ENCODE measurements around the gene PORCN.
A peak's percentile ranks its signal among the peaks of the same experiment; 100 is the strongest.

PORCN gene

DNA sequence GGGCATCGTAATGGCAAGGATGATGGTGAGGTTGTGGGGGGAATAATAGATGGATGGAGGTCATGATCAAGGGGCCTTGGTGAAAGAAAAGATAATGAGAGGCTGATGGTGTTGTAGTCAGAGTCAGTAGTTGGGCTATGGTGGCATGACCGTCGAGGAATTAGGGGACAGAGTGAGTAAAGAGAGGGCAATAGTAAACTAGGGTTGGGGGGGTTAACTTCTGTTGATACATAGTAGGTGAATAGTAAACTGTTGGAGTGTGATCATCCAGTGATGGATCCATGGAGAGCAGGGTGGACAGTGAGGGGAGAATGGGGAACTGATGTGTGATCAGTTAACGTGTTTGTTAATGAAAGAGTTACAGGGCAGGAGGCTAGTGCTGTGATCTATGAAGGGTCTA is 31.9 kb upstream of the PORCN start:
- DNase-seq (ENCODE audit: low read depth), result no peak

DNA sequence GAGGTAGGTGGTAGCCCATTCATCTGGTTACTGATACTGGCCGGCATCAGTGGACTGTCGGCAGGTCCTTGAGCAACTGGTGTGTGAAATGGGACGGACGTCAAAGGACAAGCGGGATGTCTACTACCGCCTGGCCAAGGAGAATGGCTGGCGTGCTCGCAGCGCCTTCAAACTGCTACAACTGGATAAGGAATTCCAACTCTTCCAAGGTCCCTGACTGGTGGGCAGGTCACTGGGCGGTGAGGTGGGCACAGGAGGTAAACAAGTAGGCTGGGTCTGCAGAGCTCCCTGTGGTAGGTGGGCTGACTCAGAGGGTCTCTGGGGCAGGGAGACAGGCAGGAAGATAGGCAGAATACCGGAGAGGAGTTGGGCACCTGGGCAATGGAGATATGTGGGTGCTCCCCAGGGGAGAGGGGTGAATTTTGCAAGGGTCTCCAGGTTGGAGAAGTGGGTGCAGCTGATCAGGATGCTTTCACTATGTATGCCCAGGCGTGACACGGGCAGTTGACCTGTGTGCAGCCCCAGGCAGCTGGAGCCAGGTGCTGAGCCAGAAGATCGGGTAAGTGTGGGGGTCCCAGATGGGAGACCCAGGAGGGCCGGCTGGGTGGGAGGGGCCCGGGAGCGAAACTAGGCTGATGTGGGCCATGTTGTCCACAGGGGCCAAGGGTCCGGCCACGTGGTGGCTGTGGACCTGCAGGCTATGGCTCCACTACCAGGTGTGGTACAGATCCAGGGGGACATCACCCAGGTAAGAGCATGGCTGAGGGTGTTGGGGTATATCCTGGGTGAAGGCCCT is 30.6 kb upstream of the PORCN start:
- DNase-seq (ENCODE audit: low read depth), result no peak

DNA sequence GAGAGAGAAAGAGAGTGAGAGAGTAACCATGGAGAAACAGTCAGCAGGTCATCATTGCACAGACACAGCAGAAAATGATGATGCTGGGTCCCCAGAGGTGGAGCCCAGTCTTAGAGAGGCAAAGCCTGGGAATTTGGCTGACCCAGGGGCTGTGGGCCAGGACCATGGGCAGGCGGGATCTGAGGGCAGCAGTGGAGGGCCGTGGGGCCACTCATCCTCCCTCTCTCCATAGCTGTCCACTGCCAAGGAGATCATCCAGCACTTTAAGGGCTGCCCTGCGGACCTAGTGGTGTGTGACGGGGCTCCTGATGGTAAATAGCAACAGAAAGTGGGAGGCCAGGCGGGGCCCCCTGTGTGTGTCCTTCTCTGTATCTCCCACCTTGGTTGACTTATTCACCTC is 30.0 kb upstream of the PORCN start:
- DNase-seq (ENCODE audit: low read depth), result no peak

DNA sequence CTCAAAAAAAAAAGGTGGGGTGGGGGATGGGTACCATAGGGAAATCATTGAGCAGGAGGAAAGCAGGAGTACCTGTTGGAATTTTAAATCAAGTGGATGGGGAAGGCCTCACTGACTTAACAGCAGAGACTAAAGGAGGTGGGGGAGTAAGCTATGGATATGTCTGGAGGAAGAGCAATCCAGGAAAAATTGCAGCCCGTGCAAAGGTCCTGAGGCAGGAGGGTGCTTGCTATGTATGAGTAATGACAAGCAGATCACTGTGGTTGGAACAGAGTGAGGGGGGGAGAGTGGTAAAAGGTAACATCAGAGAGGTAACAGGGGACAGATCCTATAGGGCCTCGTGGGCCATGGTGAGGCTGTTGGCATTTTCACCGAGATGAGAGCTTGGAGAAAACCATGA is 28.6 kb upstream of the PORCN start:
- no peak for DNase-seq (ENCODE audit: low read depth)

DNA sequence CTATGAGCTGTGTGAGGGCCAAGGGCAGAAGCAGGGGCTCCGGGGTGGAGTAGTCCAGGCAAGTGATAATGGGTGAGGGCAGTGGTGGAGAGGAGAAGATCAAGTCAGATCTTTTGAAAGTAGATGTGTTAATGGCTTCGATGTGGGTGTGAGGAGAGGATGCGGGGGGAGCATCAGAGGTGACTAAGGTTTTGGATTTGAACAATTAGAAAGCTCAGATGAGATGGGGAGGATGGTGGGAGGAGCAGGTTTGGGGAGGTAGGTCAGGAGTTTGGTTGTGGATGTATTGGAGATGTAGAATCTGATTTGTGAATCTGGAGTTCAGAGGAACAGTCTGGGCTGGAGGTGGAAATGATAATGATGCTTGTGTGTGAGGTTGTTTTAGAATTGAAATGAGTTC is 28.2 kb upstream of the PORCN start:
- no peak for DNase-seq (ENCODE audit: low read depth)

DNA sequence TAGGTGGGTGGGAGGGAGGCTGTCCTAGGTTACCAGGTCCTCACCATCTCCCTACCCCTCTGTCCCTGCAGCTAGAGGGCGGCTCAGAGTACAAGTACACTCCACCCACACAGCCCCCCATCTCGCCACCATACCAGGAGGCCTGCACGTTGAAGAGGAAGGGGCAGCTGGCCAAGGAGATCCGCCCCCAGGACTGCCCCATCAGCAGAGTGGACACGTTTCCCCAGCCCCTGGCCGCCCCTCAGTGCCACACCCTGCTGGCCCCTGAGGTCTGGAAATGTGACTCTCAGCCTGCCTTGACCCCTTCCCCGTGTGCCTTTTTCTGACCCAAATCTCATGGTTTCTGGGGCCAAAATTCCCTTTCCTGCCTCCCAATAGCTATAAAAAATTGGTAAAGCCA is 26.3 kb upstream of the PORCN start:
- DNase-seq (ENCODE audit: low read depth), result no peak

DNA sequence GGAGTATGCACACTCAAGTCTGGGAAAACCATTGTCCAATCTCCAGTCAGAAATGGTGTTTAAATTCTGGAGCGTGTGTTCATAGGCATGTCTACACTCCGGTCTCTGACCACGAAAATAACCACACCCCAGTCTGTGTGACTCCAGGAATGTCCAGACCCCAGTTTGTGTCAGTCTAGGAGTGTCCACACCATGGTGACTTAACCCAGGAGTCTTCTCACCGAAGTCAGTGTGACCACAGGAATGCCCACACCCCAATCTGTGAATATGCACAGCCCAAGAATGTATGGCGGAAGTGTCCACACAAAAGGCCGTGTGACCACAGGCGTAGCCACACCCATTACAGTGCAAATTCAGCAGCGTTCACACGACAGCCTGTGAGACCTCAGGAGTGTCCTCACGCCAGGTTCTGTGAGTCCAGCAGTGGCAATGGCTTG is 21.4 kb upstream of the PORCN start:
- DNase-seq (ENCODE audit: low read depth), result peak; percentile 96

DNA sequence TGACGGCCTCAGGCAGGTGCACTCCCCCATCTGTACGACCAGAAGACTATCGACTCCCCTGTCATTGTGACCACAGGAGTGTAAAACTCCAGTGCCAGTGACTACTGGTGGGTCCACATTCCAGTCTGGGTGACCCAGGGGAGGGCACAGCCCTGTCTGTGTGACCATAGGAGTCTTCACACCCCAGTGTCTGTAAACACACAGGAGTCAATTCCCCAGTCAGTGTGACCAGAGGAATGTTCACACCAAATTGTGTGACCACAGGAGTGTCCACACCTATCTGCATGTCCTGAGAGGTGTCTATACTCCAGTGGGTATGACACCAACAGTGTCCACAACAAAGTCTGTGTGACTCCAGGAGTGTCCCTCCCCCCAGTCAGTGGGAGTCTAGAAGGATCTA is 20.8 kb upstream of the PORCN start:
- DNase-seq (ENCODE audit: low read depth), result no peak

DNA sequence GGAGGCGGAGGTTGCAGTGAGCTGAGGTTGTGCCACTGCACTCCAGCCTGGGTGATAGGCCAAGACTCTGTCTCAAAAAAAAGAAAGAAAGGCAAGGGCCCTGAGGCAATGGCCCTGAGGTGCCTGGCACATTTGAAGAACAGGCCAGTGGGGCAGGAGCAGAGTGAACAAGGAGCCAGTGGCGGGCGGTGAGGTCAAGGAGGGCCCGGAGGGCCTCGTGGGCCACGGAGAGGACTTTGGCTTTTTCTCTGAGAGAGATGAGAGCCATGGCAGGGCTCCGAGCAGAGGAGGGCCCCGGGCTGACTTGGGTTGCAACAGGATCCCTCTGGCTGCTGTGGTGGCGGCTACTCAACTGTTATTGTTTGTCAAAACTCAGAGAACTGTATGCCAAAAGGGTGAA is 19.5 kb upstream of the PORCN start:
- no peak for DNase-seq (ENCODE audit: low read depth)

DNA sequence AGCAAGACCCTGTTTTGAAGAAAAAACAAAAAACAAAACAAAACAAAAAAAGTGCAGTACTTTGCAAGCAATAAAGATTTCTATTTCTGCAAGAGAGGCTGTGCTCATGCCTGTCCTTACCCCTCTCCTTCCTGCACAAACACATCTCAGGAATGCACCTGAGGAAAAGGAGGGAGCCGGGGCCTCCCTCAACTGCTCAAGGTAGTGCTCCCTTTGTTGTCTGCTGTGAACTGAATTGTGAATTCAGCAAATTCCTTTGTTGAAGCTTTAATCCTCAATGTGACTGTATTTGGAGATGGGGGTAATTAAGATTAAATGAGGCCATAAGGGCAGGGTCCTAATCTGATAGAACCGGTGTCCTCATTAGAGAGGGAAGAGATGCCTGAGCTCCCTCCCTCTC is 18.9 kb upstream of the PORCN start:
- no peak for DNase-seq (ENCODE audit: low read depth)

DNA sequence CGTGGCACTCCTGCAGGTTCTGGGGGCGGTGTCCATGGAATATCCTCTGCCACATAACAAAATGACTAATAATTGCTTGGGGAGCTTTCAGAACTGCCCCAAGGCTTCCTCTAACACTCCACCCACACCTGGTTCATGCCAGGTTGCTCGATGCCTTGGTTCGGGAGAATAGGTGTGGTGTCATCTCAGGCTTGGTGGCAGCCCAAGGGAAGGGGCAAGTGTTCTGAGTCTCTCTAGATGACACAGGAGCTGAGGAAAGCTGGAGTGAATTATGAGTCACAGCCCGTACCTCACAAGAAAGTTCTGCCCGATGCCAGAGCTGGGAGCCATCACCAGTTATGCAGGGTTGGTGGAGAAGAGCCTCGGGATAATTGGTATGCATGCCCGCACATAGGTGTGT is 18.1 kb upstream of the PORCN start:
- peak; percentile 24 for DNase-seq (ENCODE audit: low read depth)

DNA sequence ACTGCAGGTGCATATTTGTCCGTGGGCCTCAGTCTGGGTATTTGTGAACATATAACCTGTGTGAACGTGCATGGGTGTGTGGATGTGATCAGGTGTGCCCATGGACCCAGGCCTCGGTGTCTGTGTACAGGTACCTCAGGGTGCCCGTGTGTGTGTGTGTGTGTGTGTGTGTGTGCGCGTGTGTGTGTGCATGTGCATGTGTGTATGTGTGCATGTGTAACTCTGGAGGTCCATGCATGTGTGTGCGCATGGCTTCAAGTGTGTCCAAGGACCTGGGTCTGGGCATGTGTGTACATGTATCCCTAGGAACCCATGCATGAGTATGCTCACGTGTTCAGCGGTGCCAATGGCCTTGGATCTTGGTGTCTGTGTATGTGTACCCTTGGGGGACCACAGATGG is 17.0 kb upstream of the PORCN start:
- no peak for DNase-seq (ENCODE audit: low read depth)

DNA sequence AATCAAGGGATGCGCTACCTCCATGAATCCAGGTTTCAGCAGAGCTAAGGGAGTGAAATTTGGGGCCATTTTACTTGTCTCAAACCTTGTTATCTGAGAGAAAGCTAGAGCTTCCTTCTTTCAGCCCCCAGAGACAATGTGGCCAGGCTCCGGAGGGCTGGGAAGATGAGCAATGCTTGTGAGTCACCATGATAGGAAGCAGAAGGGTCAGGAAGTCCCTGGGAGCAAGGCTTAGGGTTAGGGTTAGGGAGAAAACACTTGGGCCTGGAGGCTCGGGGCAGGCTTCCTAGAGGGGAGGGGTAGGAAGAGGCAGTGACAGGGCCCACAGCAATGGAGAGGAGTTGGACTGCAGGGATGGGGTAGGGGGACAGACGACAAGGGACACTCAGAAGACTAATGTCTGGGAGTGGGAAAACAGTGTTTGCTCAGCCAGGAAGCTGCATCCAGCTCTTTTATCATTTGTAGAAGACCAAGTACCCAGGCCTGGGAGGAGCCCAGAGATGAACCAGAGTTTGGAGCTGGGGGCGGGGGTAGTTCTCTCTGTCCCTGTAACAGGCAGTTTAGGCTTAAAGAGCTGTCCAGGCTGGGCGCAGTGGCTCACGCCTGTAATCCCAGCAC is 16.4 kb upstream of the PORCN start:
- DNase-seq (ENCODE audit: low read depth), result peak; percentile 44

DNA sequence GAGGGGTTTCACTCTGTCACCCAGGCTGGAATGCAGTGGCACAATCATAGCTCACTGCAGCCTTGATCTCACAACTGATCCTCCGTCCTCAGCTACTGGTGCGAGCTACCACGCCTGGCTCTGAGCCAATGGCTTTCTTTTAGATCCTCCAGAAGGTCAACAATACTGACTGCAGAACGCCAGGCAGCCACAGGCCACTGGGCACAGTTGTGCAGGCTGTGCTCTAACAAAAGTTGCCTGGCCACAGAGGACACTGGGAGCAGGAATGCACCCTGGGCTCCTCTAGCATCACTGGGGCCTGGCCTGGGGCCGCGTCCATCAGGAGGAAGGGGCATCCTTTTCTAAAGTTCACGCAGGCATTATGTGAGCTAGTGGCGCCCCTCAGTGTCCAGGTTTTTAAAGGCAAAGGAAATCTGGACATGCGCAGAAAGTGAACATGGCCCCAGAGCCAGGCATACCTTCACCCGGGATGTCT is 14.9 kb upstream of the PORCN start:
- DNase-seq (ENCODE audit: low read depth), result peak; percentile 47

DNA sequence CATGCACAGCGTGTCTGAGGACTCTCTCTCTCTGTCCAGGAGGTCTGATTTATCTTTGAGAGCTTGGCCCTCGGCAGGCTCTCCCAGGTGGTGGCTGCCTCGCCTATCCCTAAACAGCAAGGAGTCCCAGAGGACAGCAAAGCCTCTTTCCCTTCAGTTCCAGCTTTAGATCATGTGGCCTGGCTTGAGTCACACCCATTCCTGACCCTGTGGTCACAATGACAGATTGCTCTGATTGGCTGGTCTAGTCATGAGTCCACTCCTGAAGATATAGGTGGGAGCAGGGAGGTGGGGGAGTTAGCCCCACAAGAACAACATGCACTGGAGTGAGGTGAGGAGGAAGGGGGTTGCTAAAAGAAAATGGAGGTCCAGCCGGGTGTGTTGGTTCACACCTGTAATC is 12.1 kb upstream of the PORCN start:
- no peak for DNase-seq (ENCODE audit: low read depth)

DNA sequence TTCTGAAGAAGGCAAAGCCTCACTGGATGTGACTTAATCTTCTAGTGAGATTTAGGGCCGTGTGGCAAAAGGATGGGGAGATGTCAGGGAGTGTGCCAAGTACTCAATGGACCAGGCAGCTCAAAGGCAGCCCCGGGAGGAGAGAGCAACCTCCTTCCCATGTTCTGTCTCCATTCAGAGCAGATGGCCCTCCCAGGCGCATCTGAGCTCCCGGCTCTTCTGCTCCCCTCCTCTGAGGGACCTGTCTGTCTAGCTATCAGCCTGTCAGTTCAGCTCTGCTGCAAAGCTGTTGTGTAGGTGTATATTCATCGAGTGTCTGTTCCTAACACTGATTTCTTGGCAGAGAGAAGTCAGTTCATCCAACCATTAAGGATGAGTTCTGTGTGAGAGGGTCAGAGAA is 10.9 kb upstream of the PORCN start:
- DNase-seq (ENCODE audit: low read depth), result no peak

DNA sequence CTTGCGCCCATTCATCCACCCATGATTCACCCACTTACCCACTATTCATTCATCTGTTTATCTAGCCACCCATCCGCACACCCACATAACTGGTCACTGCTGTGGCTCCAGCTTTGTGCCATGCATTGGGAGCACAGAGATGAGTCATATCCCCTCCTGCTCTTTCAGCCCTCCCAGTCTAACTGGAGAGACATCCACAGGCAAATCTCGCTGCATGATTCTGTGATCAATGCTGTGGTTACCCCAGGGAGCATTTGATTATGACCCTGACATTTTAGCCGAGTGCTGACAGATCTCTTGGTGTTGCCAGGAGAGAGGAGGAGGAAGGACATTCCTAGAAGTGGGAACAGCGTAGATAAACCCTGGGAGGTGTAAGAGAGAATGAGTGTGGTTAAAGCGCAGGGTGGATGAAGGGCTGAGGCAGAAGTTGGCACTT is 10.4 kb upstream of the PORCN start:
- DNase-seq (ENCODE audit: low read depth), result peak; percentile 59

DNA sequence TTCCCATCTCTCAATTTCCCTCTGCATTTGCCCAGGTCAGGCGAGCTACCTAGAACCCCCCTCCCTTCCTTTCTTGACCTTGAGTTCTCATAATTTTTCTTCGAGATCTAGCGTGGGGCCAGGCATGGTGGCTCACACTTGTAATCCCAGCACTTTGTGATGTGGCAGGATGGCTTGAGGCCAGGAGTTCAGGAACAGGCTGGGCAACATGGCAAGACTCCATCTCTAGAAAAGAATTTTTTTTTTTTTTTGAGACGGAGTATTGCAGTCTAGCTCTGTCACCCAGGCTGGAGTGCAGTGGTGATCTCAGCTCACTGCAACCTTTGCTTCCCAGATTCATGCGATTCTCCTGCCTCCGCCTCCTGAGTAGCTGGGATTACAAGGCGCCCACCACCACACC is 4.5 kb upstream of the PORCN start:
- no peak for DNase-seq (ENCODE audit: low read depth)

DNA sequence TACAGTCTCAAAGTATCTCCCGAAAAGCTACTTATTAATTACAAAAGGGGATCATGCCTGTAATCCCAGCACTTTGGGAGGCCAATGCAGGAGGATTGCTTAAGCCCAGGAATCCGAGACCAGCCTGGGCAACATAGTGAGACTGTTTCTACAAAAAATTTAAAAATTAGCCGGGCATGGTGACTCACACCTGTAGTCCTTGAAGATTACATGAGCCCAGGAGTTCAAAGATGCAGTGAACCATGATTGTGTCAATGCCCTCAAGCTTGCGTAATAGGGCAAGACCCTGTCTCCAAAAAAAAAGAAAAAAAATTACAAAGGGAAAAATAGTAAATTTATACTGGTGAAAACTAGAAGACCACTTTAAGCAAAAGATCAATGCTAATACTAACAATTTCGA is 3.3 kb upstream of the PORCN start:
- DNase-seq (ENCODE audit: low read depth), result no peak

DNA sequence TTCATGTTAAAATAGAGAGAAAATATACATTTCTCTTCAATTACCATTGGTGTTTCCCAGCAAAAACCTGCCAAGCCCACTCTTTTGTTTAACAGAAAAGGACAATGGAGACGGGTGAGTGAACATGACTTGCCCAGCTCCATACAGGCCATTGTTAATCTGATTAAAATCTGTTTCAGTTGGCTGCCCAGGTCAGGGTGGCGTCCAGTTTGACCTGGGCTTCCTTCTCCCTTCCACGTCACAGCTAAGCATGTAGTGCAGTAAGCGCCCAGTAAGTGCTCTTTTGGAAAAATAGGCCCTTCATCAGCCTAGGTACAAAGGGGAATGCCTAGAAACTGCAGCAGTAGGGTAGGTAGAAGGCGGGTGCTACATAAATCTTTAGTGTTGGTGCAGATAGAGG is 1.5 kb upstream of the PORCN start:
- DNase-seq (ENCODE audit: low read depth), result no peak

DNA sequence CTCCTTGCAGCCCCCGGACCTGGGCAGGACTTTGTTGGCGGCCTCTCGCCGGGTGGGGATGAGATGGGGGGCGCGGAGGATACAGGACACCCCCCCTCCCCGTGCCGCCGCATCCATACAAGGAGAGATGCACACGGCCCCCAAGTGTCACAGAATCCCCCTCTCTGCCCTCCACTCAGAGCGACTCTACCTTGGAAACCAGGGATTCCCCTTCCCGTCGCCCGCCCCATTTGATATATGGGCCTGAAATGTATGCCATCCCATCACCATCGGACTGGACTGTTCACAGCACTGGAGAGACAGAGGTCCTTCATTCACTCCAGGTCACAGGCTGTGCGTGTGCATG is 426 bp downstream of the PORCN start:
- no peak for DNase-seq (ENCODE audit: low read depth)

DNA sequence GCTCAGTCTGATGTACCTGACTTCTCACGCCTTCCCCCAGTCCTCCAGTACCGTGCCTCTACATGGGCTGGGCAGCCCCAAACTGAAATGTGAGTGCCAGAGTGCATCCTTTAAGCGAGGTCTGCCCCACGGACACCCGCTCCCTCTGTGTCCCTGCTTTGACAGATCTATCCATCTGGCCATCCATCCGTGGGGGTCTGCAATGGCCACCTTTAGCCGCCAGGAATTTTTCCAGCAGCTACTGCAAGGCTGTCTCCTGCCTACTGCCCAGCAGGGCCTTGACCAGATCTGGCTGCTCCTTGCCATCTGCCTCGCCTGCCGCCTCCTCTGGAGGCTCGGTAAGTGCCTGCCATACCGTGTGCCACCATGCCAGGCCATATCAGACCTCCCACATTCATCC is 827 bp downstream of the PORCN start:
- DNase-seq (ENCODE audit: low read depth), result no peak

DNA sequence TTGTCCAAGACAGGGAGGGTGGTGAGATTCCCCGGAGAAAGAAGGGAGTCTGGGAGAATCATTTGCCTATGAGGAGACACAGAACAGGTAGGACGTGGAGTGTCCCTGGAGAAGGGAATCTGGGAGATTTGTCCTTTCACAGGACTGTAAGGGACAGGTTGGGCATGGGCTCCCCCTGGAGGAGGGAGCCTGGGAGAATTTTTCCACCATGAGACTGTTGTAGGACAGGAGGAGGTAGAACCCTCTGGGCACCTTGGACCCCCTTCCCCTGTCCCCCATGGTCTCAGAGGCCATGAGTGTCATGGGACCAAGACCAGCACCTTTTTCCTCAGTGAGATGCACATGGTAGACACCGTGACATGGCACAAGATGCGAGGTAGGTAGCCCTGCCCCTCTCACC is 2.8 kb downstream of the PORCN start:
- DNase-seq (ENCODE audit: low read depth), result no peak

DNA sequence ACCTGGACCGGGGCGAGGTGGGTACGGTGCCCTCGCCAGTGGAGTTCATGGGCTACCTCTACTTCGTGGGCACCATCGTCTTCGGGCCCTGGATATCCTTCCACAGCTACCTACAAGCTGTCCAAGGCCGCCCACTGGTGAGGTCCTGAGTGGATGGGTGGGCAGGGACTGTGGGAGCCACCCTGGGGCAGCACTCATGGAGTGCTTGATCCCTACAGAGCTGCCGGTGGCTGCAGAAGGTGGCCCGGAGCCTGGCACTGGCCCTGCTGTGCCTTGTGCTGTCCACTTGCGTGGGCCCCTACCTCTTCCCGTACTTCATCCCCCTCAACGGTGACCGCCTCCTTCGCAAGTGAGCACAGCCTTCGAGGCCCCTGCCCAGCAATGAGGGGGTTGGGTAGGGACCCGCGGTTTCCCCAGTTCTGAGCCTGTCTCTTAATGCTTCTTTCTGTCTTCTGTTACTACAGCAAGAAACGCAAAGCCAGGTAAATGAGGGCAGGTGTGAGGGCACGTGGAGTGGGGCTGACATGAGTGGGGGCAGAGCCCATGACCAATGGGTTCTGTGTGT is 3.7 kb downstream of the PORCN start:
- DNase-seq (ENCODE audit: low read depth), result no peak

Data from iris pigment epithelial cell (primary cell).